Measurements from ENCODE around the gene ADARB2. TPM values are rescaled to one million over a fixed set of nuclear protein-coding genes. Genes with fewer than 3 reads are reported as not detected.
"Not testable (repeated sequence)": the region's sequence is repeated elsewhere in the genome, so short reads cannot be mapped to it uniquely, and the experiment has no call there.

ADARB2 gene
- total RNA-seq, 1 donor from 2014 or later = 0.80 TPM

DNA sequence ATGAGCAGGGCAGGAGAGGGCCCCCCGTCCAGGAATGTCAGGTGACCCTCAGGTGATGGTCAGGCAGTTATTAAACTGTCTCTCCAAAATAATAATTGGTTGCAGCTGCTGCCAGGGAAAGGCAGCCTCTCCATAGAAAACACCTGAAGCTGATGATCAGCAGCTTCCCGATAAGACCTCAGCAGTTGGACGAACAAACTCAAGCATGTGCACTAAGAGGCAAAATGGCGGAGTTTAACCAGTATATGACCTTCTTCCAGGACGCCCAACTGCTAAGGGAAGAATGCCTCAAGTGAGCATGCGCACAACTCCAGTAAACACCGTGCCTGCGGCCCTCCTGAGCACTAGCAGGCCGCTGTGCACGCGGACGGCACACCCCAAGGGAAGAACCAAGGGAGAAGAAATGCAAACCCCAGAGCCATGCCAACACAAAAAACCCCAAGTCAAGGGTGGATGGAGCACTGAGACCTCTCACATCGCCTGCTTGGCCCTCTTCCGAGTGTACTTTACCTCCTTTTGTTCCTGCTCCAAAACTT lies 38.9 kb upstream of the ADARB2 start:
- ATAC-seq = no peak
- no peaks in the 10 kb centered on the region for H3K9me3 ChIP-seq
- TF ChIP-seq CTCF (IDR thresholded peaks at IDR 0.05) = no peak
- no peaks in the 10 kb centered on the region for H3K4me1 ChIP-seq
- intact Hi-C loops (cut with DNase I) = no loop called here
- H3K4me3 ChIP-seq = no peak overlapping the region
- no peak for DNase-seq
- H3K36me3 ChIP-seq = no peaks in the 10 kb centered on the region
- H3K27me3 ChIP-seq (ENCODE audit: low read depth) = no peaks in the 10 kb centered on the region
- no peak overlapping the region for H3K27ac ChIP-seq

DNA sequence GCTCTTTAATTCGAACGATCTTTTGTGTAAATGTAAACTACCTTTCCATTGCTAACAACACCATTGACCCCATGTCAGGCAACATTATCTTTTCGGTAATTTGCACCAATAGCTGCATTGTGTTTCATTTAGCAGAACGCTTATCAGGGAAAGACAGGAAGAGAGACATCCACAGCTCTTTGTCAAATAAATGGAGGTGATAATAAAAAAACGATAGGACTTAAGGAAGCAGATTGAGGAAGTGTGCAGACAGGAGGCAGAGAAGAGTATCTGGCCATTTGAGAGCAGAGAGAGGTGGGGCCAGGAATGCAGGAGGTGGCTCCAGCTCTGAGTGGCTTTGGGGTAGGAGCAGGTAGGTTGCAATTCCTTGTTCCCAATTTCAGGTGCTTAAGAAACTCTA lies 37.5 kb upstream of the ADARB2 start:
- Histone ChIP-seq H3K9me3 (no peaks in the 10 kb centered on the region), H3K27ac (no peak overlapping the region), H3K36me3 (no peaks in the 10 kb centered on the region), H3K4me3 (no peak overlapping the region), H3K4me1 (no peaks in the 10 kb centered on the region), H3K27me3 (ENCODE audit: low read depth) (no peaks in the 10 kb centered on the region)
- DNase-seq = no peak
- TF ChIP-seq CTCF (IDR thresholded peaks at IDR 0.05) = no peak
- intact Hi-C loops (cut with DNase I) = no loop called here
- no peak for ATAC-seq

- H3K4me1 ChIP-seq; H3K36me3 ChIP-seq; H3K9me3 ChIP-seq; intact Hi-C loops (cut with DNase I); DNase-seq; H3K4me3 ChIP-seq; H3K27me3 ChIP-seq (ENCODE audit: low read depth); ATAC-seq; H3K27ac ChIP-seq: not testable (repeated sequence)
These were observed 35.9 kb upstream of the ADARB2 start for GRCh38 chr10:1773204-1773603.

DNA sequence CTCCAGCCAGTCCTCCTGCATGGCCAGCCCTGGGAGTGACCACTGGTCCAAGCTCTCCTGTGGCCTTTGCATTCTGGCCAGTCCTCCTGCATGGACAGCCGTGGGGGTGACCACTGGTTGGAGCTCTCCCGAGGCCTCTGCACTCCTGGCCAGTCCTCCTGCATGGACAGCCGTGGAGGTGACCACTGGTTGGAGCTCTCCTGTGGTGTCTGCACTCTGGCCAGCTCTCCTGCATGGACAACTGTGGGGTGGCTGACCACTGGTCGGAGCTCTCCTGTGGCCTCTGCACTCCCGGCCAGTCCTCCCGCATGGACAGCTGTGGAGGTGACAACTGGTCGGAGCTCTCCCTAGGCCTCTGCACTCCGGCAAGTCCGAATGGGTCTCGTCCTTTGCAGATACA lies 28.7 kb upstream of the ADARB2 start:
- no peak for DNase-seq
- H3K27ac ChIP-seq = no peak overlapping the region
- no peak overlapping the region for H3K4me3 ChIP-seq
- no peaks in the 10 kb centered on the region for H3K9me3 ChIP-seq
- intact Hi-C loops (cut with DNase I) = no loop called here
- ATAC-seq = no peak
- no peak for TF ChIP-seq CTCF (IDR thresholded peaks at IDR 0.05)
- no peaks in the 10 kb centered on the region for H3K4me1 ChIP-seq
- H3K27me3 ChIP-seq (ENCODE audit: low read depth) = no peaks in the 10 kb centered on the region
- H3K36me3 ChIP-seq = no peaks in the 10 kb centered on the region

DNA sequence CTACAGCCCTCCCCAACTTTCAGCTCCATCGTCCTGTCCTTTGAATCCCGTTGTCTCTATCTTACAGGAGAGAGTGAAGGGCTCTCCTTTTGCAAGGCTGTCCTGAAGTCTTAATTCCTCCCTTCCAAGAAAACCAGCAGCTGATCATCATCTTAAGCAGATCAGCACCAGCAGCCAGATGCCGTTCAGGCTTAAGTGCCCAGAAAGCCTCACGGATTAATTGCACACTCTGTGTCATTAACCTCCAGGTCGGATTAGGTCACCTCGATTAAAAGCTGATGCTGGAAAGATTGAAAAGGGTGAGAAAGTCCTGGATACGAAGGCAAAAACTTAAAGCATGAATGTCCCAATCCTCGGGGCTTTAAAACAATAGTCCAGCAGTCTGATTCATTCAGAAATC lies 24.8 kb upstream of the ADARB2 start:
- ATAC-seq = no peak
- Histone ChIP-seq H3K4me1 (no peaks in the 10 kb centered on the region), H3K27me3 (ENCODE audit: low read depth) (no peaks in the 10 kb centered on the region), H3K9me3 (peaks cover 4% of the 10 kb centered on the region), H3K27ac (no peak overlapping the region), H3K36me3 (no peaks in the 10 kb centered on the region), H3K4me3 (no peak overlapping the region)
- no peak for DNase-seq
- TF ChIP-seq CTCF (IDR thresholded peaks at IDR 0.05) = no peak
- intact Hi-C loops (cut with DNase I) = no loop called here

GRCh38 chr10:1754506-1755153 lies 17.3 kb upstream of the ADARB2 start:
- intact Hi-C loops (cut with DNase I) = no loop called here
- DNase-seq = no peak
- no peak overlapping the region for H3K27ac ChIP-seq
- no peak for TF ChIP-seq CTCF (IDR thresholded peaks at IDR 0.05)
- no peaks in the 10 kb centered on the region for H3K36me3 ChIP-seq
- ATAC-seq = no peak
- peaks cover 9% of the 10 kb centered on the region for H3K27me3 ChIP-seq (ENCODE audit: low read depth)
- H3K9me3 ChIP-seq = peaks cover 14% of the 10 kb centered on the region
- H3K4me1 ChIP-seq = no peaks in the 10 kb centered on the region
- no peak overlapping the region for H3K4me3 ChIP-seq
